H4 (cell line): ENCODE results near the gene SIX5. TPM values are rescaled to one million over a fixed set of nuclear protein-coding genes. Genes with fewer than 3 reads are reported as not detected.

Experiments
- total RNA-seq: library from RNA; depleted of rRNA; stranded (reverse); fragments of >200 nt; shearing (Covaris generic); gene quantifications from 2 replicates; pipeline ENCODE4 v1.2.3, GENCODE V29; 2014; rRNA removed

Gene SIX5
- total RNA-seq, 1 experiment from 2014 or later, result 3.2 TPM

Other genes with a start within 250 kb of the SIX5 start
- 4.8 and 5.3 TPM in 2 replicates for gene OPA3, start 184.4 kb downstream of the SIX5 start, total RNA-seq
- not detected in 2 replicates for gene GPR4, start 167.0 kb downstream of the SIX5 start, total RNA-seq
- 5.1 and 11.7 TPM in 2 replicates for gene EML2, start 129.9 kb downstream of the SIX5 start, total RNA-seq
- not detected in 2 replicates for gene GIPR, start 101.0 kb downstream of the SIX5 start, total RNA-seq
- 318 and 326 TPM in 2 replicates for gene SNRPD2, start 77.3 kb downstream of the SIX5 start, total RNA-seq
- 5.4 and 5.9 TPM in 2 replicates for gene QPCTL, start 76.6 kb downstream of the SIX5 start, total RNA-seq
- gene FBXO46, start 38.4 kb downstream of the SIX5 start, total RNA-seq, result 2.3 and 2.8 TPM in 2 replicates
- gene MEIOSIN, start 35.8 kb downstream of the SIX5 start, total RNA-seq, result not detected in 2 replicates
- 1.6 and 2.2 TPM in 2 replicates for gene DMPK, start 13.2 kb upstream of the SIX5 start, total RNA-seq
- 5.9 and 7.8 TPM in 2 replicates for gene DMWD, start 23.6 kb upstream of the SIX5 start, total RNA-seq
- not detected in 2 replicates for gene RSPH6A, start 46.1 kb upstream of the SIX5 start, total RNA-seq
- 13.2 and 17.7 TPM in 2 replicates for gene SYMPK, start 93.9 kb upstream of the SIX5 start, total RNA-seq
- gene FOXA3, start 95.1 kb upstream of the SIX5 start, total RNA-seq, result 0.31 TPM in 1 of 2 replicates, not detected in the other
- 8.7 and 13.0 TPM in 2 replicates for gene IRF2BP1, start 116.9 kb upstream of the SIX5 start, total RNA-seq
- 0.52 and 0.78 TPM in 2 replicates for gene MYPOP, start 133.4 kb upstream of the SIX5 start, total RNA-seq
- not detected in 2 replicates for gene NANOS2, start 145.5 kb upstream of the SIX5 start, total RNA-seq
- gene NOVA2, start 204.6 kb upstream of the SIX5 start, total RNA-seq, result 0.19 and 0.37 TPM in 2 replicates
- 1.4 and 3.7 TPM in 2 replicates for gene CCDC61, start 226.2 kb upstream of the SIX5 start, total RNA-seq